Measurements from ENCODE around the gene CSNK2A2.

GRCh38 chr16:58219432-58219831 lies 21.5 kb upstream of the CSNK2A2 start:
- TF ChIP-seq EZH2 (IDR thresholded peaks at IDR 0.05; ENCODE audit: borderline replicate concordance, low read depth, low read length, severe bottlenecking) (no peak), POLR2AphosphoS5 (IDR thresholded peaks at IDR 0.05; ENCODE audit: insufficient read depth, low read depth, low read length) (no peak)
- TF ChIP-seq, protein P1, sequence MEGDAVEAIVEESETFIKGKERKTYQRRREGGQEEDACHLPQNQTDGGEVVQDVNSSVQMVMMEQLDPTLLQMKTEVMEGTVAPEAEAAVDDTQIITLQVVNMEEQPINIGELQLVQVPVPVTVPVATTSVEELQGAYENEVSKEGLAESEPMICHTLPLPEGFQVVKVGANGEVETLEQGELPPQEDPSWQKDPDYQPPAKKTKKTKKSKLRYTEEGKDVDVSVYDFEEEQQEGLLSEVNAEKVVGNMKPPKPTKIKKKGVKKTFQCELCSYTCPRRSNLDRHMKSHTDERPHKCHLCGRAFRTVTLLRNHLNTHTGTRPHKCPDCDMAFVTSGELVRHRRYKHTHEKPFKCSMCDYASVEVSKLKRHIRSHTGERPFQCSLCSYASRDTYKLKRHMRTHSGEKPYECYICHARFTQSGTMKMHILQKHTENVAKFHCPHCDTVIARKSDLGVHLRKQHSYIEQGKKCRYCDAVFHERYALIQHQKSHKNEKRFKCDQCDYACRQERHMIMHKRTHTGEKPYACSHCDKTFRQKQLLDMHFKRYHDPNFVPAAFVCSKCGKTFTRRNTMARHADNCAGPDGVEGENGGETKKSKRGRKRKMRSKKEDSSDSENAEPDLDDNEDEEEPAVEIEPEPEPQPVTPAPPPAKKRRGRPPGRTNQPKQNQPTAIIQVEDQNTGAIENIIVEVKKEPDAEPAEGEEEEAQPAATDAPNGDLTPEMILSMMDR (IDR thresholded peaks at IDR 0.05; ENCODE audit: extremely low read depth in 1 of 2, insufficient read depth in 1 of 2, low read depth in 1 of 2, low read length in 2 of 2): no peak

Measured in endothelial cell of umbilical vein (primary cell).